Measurements from ENCODE around the gene NOS3. TPM values are rescaled to one million over a fixed set of nuclear protein-coding genes. Genes with fewer than 3 reads are reported as not detected.

NOS3 gene
- total and polyA plus RNA-seq, 2 donors (not counting 3 experiments of a cell fraction or from before 2014, with no cell fraction given) = 82.8 to 95.1 TPM

- no peak overlapping the region for H3K4me3 ChIP-seq (replicated peaks in 1 of 3; ENCODE audit: insufficient read depth in 1 of 3, low read depth in 1 of 3, low read length in 3 of 3)
- TF ChIP-seq, protein P1, sequence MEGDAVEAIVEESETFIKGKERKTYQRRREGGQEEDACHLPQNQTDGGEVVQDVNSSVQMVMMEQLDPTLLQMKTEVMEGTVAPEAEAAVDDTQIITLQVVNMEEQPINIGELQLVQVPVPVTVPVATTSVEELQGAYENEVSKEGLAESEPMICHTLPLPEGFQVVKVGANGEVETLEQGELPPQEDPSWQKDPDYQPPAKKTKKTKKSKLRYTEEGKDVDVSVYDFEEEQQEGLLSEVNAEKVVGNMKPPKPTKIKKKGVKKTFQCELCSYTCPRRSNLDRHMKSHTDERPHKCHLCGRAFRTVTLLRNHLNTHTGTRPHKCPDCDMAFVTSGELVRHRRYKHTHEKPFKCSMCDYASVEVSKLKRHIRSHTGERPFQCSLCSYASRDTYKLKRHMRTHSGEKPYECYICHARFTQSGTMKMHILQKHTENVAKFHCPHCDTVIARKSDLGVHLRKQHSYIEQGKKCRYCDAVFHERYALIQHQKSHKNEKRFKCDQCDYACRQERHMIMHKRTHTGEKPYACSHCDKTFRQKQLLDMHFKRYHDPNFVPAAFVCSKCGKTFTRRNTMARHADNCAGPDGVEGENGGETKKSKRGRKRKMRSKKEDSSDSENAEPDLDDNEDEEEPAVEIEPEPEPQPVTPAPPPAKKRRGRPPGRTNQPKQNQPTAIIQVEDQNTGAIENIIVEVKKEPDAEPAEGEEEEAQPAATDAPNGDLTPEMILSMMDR (IDR thresholded peaks at IDR 0.05; ENCODE audit: extremely low read depth in 1 of 2, insufficient read depth in 1 of 2, low read depth in 1 of 2, low read length in 2 of 2) = no peak
- TF ChIP-seq GATA2 (IDR thresholded peaks at IDR 0.05; ENCODE audit: insufficient read depth, insufficient read length, low read depth, low read length) (no peak), JUN (IDR thresholded peaks at IDR 0.05; ENCODE audit: borderline replicate concordance, insufficient read depth, insufficient read length, low read depth) (no peak), EZH2 (IDR thresholded peaks at IDR 0.05; ENCODE audit: borderline replicate concordance, low read depth, low read length, severe bottlenecking) (no peak), MYC (IDR thresholded peaks at IDR 0.05; ENCODE audit: low read depth, low read length) (no peak)
- TF ChIP-seq, protein P2, sequence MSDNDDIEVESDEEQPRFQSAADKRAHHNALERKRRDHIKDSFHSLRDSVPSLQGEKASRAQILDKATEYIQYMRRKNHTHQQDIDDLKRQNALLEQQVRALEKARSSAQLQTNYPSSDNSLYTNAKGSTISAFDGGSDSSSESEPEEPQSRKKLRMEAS (IDR thresholded peaks at IDR 0.05; ENCODE audit: insufficient read depth, insufficient read length) = no peak
- no peak overlapping the region for H2AFZ ChIP-seq (ENCODE audit: low read depth, low read length)
- H3K4me2 ChIP-seq (ENCODE audit: insufficient read depth, low read length) = no peak overlapping the region
- dilution Hi-C loops (cut with MboI; ENCODE audit: extremely low pct_ligation_motif_present, low sequenced_read_pairs) = no loop called here
- no peak for FAIRE-seq
- peaks cover 7 to 13% of the 10 kb centered on the region in 2 experiments for H3K27me3 ChIP-seq (ENCODE audit: control insufficient read depth in 2 of 2, insufficient read depth in 2 of 2, low read length in 2 of 2)
- no peak overlapping the region for H3K27ac ChIP-seq (ENCODE audit: insufficient read depth, low read depth, low read length)
- POLR2A ChIA-PET = no interaction called here
- H3K9me1 ChIP-seq (replicated peaks; ENCODE audit: control insufficient read depth, extremely low read depth, insufficient read depth, low read length) = no peaks in the 10 kb centered on the region
- H3K4me1 ChIP-seq (ENCODE audit: control insufficient read depth, extremely low read depth, insufficient read depth, low read length) = no peaks in the 10 kb centered on the region
- DNase-seq (ENCODE audit: low read depth, low spot score) = no peak
- no peaks in the 10 kb centered on the region for H3K36me3 ChIP-seq (ENCODE audit: control insufficient read depth in 2 of 2, extremely low read depth in 1 of 2, insufficient read depth in 2 of 2, low read length in 2 of 2)
- no TSS peak for BruUV-seq (replicated peaks)
- no peaks in the 10 kb centered on the region for H3K9me3 ChIP-seq (replicated peaks; ENCODE audit: control insufficient read depth, insufficient read depth, low read length)
- no peak overlapping the region for H3K9ac ChIP-seq (replicated peaks; ENCODE audit: extremely low read depth, insufficient read depth, low read length)
- no peaks in the 10 kb centered on the region for H4K20me1 ChIP-seq (replicated peaks; ENCODE audit: control insufficient read depth, extremely low read depth, insufficient read depth, low read length)
- intact Hi-C loops (cut with micrococcal nuclease) = no loop called here
- H3K79me2 ChIP-seq (ENCODE audit: control insufficient read depth, insufficient read depth, low read length) = no peaks in the 10 kb centered on the region
- CTCF ChIA-PET = interaction anchor here (1.1 kb wide), 1 partner anchor 48 kb away, joined by 4 read pairs; no protein-coding TSS in a partner anchor
These were observed 44.9 kb upstream of the NOS3 start for GRCh38 chr7:150945853-150946420.
